ENCODE measurements around the gene MSMB. TPM values are rescaled to one million over a fixed set of nuclear protein-coding genes. Genes with fewer than 3 reads are reported as not detected.
A peak's percentile ranks its signal among the peaks of the same experiment; 100 is the strongest.
"Not testable (repeated sequence)": the region's sequence is repeated elsewhere in the genome, so short reads cannot be mapped to it uniquely, and the experiment has no call there.

The MSMB gene
- total RNA-seq, result not detected
- not detected for polyA plus RNA-seq
- total RNA-seq, result not detected

- Mint-ChIP-seq H3K27ac (peak within 1 kb of the TSS in 1 of 9 donors; percentile 32), H3K9me3 (no peaks in the 10 kb centered on the region), H3K4me3 (no peak within 1 kb of the TSS), H3K36me3 (no peaks in the 10 kb centered on the region), H3K4me1 (peaks cover 0 to 6% (median 0%) of the 10 kb centered on the region in 7 donors), H3K27me3 (peaks cover 0 to 20% (median 0%) of the 10 kb centered on the region in 5 donors)
- H3K27me3 ChIP-seq (ENCODE audit: control insufficient read depth in 2 of 2, insufficient read depth in 2 of 2, low read length in 2 of 2), result no peaks in the 10 kb centered on the region
- intact Hi-C loops (cut with micrococcal nuclease), result no loop called here
- ChIA-PET CTCF (no interaction called here), POLR2A (no interaction called here)
- H3K9me3 ChIP-seq (ENCODE audit: control insufficient read depth in 2 of 3, low read length in 3 of 3), result no peaks in the 10 kb centered on the region
- H3K27ac ChIP-seq (ENCODE audit: low read depth, low read length), result no peak within 1 kb of the TSS
- ATAC-seq, result no peak
- H3K36me3 ChIP-seq (ENCODE audit: control insufficient read depth in 2 of 3, insufficient read depth in 3 of 3, low read length in 3 of 3), result no peaks in the 10 kb centered on the region
- no peak within 1 kb of the TSS for H3K4me3 ChIP-seq (ENCODE audit: low read length)
- no peaks in the 10 kb centered on the region for H3K4me1 ChIP-seq (ENCODE audit: control insufficient read depth in 2 of 2, insufficient read depth in 2 of 2, low read length in 2 of 2)
- DNase-seq, result no peak
These were observed at the start of gene MSMB for GRCh38 chr10:46046261-46046660. TSS of gene MSMB (minus strand) at chr10:46046269. CDS start at chr10:46046237, 32 bp downstream.

- H3K27me3 Mint-ChIP-seq, result peaks cover 0 to 2% (median 0%) of the 10 kb centered on the region in 5 donors
- ChIA-PET CTCF (interaction anchor here (1.1 kb wide), 1 partner anchor 66 kb away, joined by 4 read pairs; no protein-coding TSS in a partner anchor), POLR2A (interaction anchor here (0.8 to 1.9 kb wide), 6 partner anchors 9 to 174 kb away, joined by 3 to 9 read pairs (median 5); no protein-coding TSS in a partner anchor)
- intact Hi-C loops (cut with micrococcal nuclease), result loop anchor here in 1 of 2 donors (5.0 kb wide), 2 partner anchors 63 to 423 kb away; partner anchors contain the start of genes NCOA4 and ZFAND4
- peak overlapping the region in 2 of 9 donors; percentile 78 to 84 for H3K27ac Mint-ChIP-seq
- Histone ChIP-seq H3K27me3 (ENCODE audit: control insufficient read depth in 2 of 2, insufficient read depth in 2 of 2, low read length in 2 of 2) (no peaks in the 10 kb centered on the region), H3K9me3 (ENCODE audit: control insufficient read depth in 2 of 3, low read length in 3 of 3) (no peaks in the 10 kb centered on the region), H3K27ac (ENCODE audit: low read depth, low read length) (peak overlapping the region; percentile 80), H3K4me1 (ENCODE audit: control insufficient read depth in 2 of 2, insufficient read depth in 2 of 2, low read length in 2 of 2) (peaks cover 67 to 75% of the 10 kb centered on the region in 2 donors), H3K36me3 (ENCODE audit: control insufficient read depth in 2 of 3, insufficient read depth in 3 of 3, low read length in 3 of 3) (peaks cover 0 to 6% (median 0%) of the 10 kb centered on the region in 3 experiments), H3K4me3 (ENCODE audit: low read length) (peak overlapping the region; percentile 72)
- DNase-seq (peak in 6 of 9 donors; percentile 26 to 44 (median 37)), ATAC-seq (no peak)
- H3K36me3 Mint-ChIP-seq, result peaks cover 0 to 4% (median 3%) of the 10 kb centered on the region in 5 donors
- H3K9me3 Mint-ChIP-seq, result peaks cover 0 to 5% (median 0%) of the 10 kb centered on the region in 11 donors
- peak overlapping the region in 1 of 10 donors; percentile 56 for H3K4me3 Mint-ChIP-seq
- H3K4me1 Mint-ChIP-seq, result peaks cover 5 to 55% (median 36%) of the 10 kb centered on the region in 7 donors
These were observed 49.1 kb upstream of the MSMB start for GRCh38 chr10:46094931-46095750.

- Histone ChIP-seq H3K4me3 (ENCODE audit: low read length) (peak overlapping the region; percentile 72), H3K27ac (ENCODE audit: low read depth, low read length) (peak overlapping the region; percentile 80), H3K4me1 (ENCODE audit: control insufficient read depth in 2 of 2, insufficient read depth in 2 of 2, low read length in 2 of 2) (peaks cover 67 to 75% of the 10 kb centered on the region in 2 donors), H3K36me3 (ENCODE audit: control insufficient read depth in 2 of 3, insufficient read depth in 3 of 3, low read length in 3 of 3) (peaks cover 0 to 6% (median 0%) of the 10 kb centered on the region in 3 experiments), H3K27me3 (ENCODE audit: control insufficient read depth in 2 of 2, insufficient read depth in 2 of 2, low read length in 2 of 2) (no peaks in the 10 kb centered on the region), H3K9me3 (ENCODE audit: control insufficient read depth in 2 of 3, low read length in 3 of 3) (no peaks in the 10 kb centered on the region)
- H3K9me3 Mint-ChIP-seq, result peaks cover 0 to 5% (median 0%) of the 10 kb centered on the region in 11 donors
- POLR2A ChIA-PET, result interaction anchor here (0.5 kb wide), 1 partner anchor 19 kb away, joined by 3 read pairs; no protein-coding TSS in a partner anchor
- ATAC-seq (no peak), DNase-seq (no peak)
- peaks cover 8 to 55% (median 36%) of the 10 kb centered on the region in 7 donors for H3K4me1 Mint-ChIP-seq
- H3K36me3 Mint-ChIP-seq, result peaks cover 0 to 4% (median 3%) of the 10 kb centered on the region in 5 donors
- CTCF ChIA-PET, result interaction anchor here (1.1 kb wide), 1 partner anchor 65 kb away, joined by 4 read pairs; no protein-coding TSS in a partner anchor
- no peaks in the 10 kb centered on the region for H3K27me3 Mint-ChIP-seq
- H3K27ac Mint-ChIP-seq, result peak overlapping the region in 1 of 9 donors; percentile 43
- no peak overlapping the region for H3K4me3 Mint-ChIP-seq
- intact Hi-C loops (cut with micrococcal nuclease), result loop anchor here in 1 of 2 donors (5.0 kb wide), 2 partner anchors 62 to 422 kb away; partner anchors contain the start of genes NCOA4 and ZFAND4
These were observed 48.1 kb upstream of the MSMB start for GRCh38 chr10:46094197-46094500.

GRCh38 chr10:46093316-46094196, 47.5 kb upstream of the MSMB start:
- DNase-seq (peak in 7 of 9 donors; percentile 61 to 80 (median 74)), ATAC-seq (peak; percentile 70)
- H3K36me3 Mint-ChIP-seq; CTCF ChIA-PET; H3K27me3 ChIP-seq (ENCODE audit: control insufficient read depth in 2 of 2, insufficient read depth in 2 of 2, low read length in 2 of 2); H3K36me3 ChIP-seq (ENCODE audit: control insufficient read depth in 2 of 3, insufficient read depth in 3 of 3, low read length in 3 of 3); H3K27ac Mint-ChIP-seq; H3K4me3 Mint-ChIP-seq; POLR2A ChIA-PET; H3K9me3 Mint-ChIP-seq; H3K27me3 Mint-ChIP-seq; H3K9me3 ChIP-seq (ENCODE audit: control insufficient read depth in 2 of 3, low read length in 3 of 3): not testable (repeated sequence)
- Histone ChIP-seq H3K27ac (ENCODE audit: low read depth, low read length) (peak overlapping the region; percentile 80), H3K4me1 (ENCODE audit: control insufficient read depth in 2 of 2, insufficient read depth in 2 of 2, low read length in 2 of 2) (peaks cover 67 to 78% of the 10 kb centered on the region in 2 donors), H3K4me3 (ENCODE audit: low read length) (peak overlapping the region; percentile 72)
- peaks cover 6 to 49% (median 33%) of the 10 kb centered on the region in 7 donors for H3K4me1 Mint-ChIP-seq
- intact Hi-C loops (cut with micrococcal nuclease), result loop anchor here (2.0 to 5.0 kb wide), 4 partner anchors 13 to 421 kb away; partner anchors contain the start of genes NCOA4 (in 2 of the 2) and ZFAND4 (in 1 of the 2)

- ATAC-seq, result peak; percentile 49
- intact Hi-C loops (cut with micrococcal nuclease), result loop anchor here (2.0 to 5.0 kb wide), 4 partner anchors 14 to 420 kb away; partner anchors contain the start of genes NCOA4 (in 2 of the 2) and ZFAND4 (in 1 of the 2)
These were observed 46.5 kb upstream of the MSMB start for GRCh38 chr10:46092524-46093081.

More at GRCh38 chr10:46092524-46093081, 46.5 kb upstream of the MSMB start:
- Mint-ChIP-seq H3K4me3 (no peak overlapping the region), H3K27ac (no peak overlapping the region), H3K36me3 (peaks cover 0 to 3% (median 0%) of the 10 kb centered on the region in 5 donors), H3K27me3 (no peaks in the 10 kb centered on the region), H3K9me3 (peaks cover 0 to 2% (median 0%) of the 10 kb centered on the region in 11 donors), H3K4me1 (peaks cover 4 to 44% (median 29%) of the 10 kb centered on the region in 7 donors)
- no peaks in the 10 kb centered on the region for H3K27me3 ChIP-seq (ENCODE audit: control insufficient read depth in 2 of 2, insufficient read depth in 2 of 2, low read length in 2 of 2)
- H3K36me3 ChIP-seq (ENCODE audit: control insufficient read depth in 2 of 3, insufficient read depth in 3 of 3, low read length in 3 of 3), result peaks cover 0 to 6% (median 0%) of the 10 kb centered on the region in 3 experiments
- POLR2A ChIA-PET, result interaction anchor here (1.3 kb wide), 1 partner anchor 16 kb away, joined by 6 read pairs; no protein-coding TSS in a partner anchor
- CTCF ChIA-PET, result interaction anchor here (1.9 kb wide), 1 partner anchor 63 kb away, joined by 7 read pairs; no protein-coding TSS in a partner anchor
- peak in 7 of 9 donors; percentile 47 to 78 (median 74) for DNase-seq
- peaks cover 63 to 73% of the 10 kb centered on the region in 2 donors for H3K4me1 ChIP-seq (ENCODE audit: control insufficient read depth in 2 of 2, insufficient read depth in 2 of 2, low read length in 2 of 2)
- H3K4me3 ChIP-seq (ENCODE audit: low read length), result peak overlapping the region; percentile 72
- peak overlapping the region; percentile 80 for H3K27ac ChIP-seq (ENCODE audit: low read depth, low read length)
- no peaks in the 10 kb centered on the region for H3K9me3 ChIP-seq (ENCODE audit: control insufficient read depth in 2 of 3, low read length in 3 of 3)
